ENCODE measurements around the gene DDX10.

Gene DDX10

DNA sequence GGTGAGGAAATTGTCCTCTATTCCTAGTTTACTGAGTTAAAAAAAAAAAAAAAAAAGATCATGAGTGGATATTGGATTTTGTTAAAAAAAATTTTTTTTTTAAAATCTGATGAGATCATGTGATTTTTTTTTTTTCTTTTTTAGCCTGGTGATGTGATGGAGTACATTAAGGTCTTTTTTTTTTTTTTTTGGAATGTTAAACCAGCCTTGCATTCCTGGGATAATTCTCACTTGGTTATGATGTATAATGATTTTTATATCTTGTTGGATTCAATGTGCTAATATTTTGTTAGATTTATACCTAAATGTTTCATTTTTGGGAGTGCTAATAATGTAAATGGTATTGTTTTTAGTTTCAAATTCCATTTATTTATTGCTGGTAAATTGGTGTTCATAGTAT is 43.3 kb downstream of the DDX10 start:
- Histone ChIP-seq H3K36me3 (replicated peaks) (peaks cover 29% of the 10 kb centered on the region), H3K9me3 (no peaks in the 10 kb centered on the region), H3K4me1 (peaks cover 27% of the 10 kb centered on the region), H3K27me3 (ENCODE audit: low read depth) (no peaks in the 10 kb centered on the region), H3K4me3 (no peak overlapping the region)
- in situ Hi-C loops (cut with MboI; ENCODE audit: low sequenced_read_pairs): loop anchor here (25.0 kb wide), 1 partner anchor 329 kb away; no protein-coding TSS in a partner anchor
- DNase-seq (ENCODE audit: low spot score in 2 of 2): no peak

DNA sequence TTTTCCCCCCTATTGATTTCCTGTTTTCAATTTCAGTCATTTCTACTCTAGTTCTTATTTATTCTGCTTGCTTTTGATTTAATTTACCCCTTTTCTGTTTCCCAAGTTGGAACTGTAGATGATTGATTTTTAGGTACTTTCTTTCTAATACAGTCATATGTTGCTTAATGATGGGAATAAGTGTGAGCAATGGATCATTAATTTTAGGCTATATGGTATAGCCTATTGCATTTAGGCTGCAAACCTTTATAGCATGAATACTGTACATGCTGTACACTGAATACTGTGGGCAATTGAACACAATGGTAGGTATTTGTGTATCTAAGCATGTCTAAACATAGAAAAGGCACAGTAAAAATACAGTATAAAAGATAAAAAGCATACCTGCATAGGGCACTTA is 44.9 kb downstream of the DDX10 start:
- H3K9me3 ChIP-seq: no peaks in the 10 kb centered on the region
- in situ Hi-C loops (cut with MboI; ENCODE audit: low sequenced_read_pairs): loop anchor here (25.0 kb wide), 1 partner anchor 328 kb away; no protein-coding TSS in a partner anchor
- DNase-seq (ENCODE audit: low spot score in 2 of 2): no peak
- no peak overlapping the region for H3K4me3 ChIP-seq
- peaks cover 20% of the 10 kb centered on the region for H3K4me1 ChIP-seq
- H3K27me3 ChIP-seq (ENCODE audit: low read depth): no peaks in the 10 kb centered on the region
- H3K36me3 ChIP-seq (replicated peaks): peaks cover 29% of the 10 kb centered on the region

DNA sequence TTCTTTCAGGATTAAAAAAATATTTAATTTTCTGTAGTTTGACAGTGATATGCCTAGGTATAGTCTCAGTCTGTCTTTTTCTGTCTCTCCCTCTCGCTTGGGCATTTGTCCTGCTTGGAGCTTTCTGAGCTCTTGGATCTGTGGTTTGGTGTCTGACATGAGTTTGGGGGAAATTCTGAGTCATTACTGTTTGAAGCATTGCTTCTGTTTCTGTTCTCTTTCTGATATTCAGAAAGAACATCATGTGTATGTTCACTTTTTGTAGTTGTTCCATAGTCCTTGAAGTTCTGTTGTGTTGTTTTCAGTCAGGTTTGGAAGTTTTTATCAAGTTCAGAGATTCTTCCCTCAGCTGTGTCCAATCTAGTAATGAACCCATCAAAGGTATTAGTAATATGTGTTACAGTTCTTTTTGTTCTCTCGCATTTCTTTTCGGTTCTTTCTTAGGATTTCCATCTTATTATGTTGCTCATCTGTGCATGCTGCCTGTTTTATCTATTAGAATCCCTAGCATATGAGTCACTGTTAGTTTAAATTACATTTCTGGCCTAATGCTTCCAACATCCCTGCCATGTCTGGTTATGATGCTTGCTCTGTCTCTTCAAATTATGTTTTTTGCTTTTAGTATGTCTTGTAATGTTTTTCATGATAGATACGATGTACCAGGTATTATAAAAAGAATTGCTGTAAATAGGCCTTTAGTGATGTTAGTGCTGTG is 48.4 kb downstream of the DDX10 start:
- no peaks in the 10 kb centered on the region for H3K4me1 ChIP-seq
- no peak for DNase-seq (ENCODE audit: low spot score in 2 of 2)
- in situ Hi-C loops (cut with MboI; ENCODE audit: low sequenced_read_pairs): loop anchor here (25.0 kb wide), 1 partner anchor 324 kb away; no protein-coding TSS in a partner anchor
- H3K9me3 ChIP-seq: no peaks in the 10 kb centered on the region
- H3K36me3 ChIP-seq (replicated peaks): peaks cover 16% of the 10 kb centered on the region
- H3K4me3 ChIP-seq: no peak overlapping the region
- H3K27me3 ChIP-seq (ENCODE audit: low read depth): no peaks in the 10 kb centered on the region

DNA sequence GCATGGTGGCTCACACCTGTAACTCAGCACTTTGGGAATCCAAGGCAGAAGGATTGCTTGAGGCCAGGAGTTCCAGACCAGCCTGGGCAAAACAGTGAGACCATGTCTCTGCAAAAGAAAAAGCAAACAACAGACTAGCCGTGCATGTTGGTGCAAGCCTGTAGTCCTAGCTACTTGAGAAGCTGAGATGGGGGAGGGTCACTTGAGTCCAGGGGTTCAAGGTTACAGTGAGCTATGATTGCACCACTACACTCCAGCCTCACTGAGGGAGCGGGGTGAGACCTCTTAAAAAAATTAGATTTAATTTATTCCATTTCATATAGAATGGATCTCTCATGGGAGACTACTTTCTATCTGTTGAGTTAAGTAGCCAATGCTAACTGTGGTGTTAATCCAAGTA is 50.4 kb downstream of the DDX10 start:
- DNase-seq (ENCODE audit: low spot score in 2 of 2): no peak
- in situ Hi-C loops (cut with MboI; ENCODE audit: low sequenced_read_pairs): loop anchor here (25.0 kb wide), 1 partner anchor 322 kb away; no protein-coding TSS in a partner anchor
- Histone ChIP-seq H3K27me3 (ENCODE audit: low read depth) (no peaks in the 10 kb centered on the region), H3K4me3 (no peak overlapping the region), H3K4me1 (no peaks in the 10 kb centered on the region), H3K9me3 (no peaks in the 10 kb centered on the region), H3K36me3 (replicated peaks) (peaks cover 9% of the 10 kb centered on the region; the same call in 1 of the 2 replicates)

DNA sequence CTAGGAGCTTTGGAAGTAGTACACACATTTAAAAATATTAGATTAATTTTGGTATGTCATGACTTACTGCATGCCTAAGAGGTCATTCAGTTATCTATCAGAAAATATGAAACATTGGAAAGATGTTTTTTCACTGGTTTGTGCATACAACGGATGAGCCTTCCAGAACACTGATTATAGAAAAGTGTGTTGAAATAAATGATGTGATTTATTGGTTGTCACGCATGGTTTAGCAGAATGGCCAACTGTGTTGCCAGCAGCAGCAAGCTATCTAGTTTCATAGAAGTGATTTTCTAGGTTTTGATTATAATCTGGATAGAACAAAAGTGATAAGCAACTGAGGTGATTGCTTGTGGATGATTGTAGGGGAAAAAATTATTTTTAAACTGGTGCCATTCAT is 53.6 kb downstream of the DDX10 start:
- in situ Hi-C loops (cut with MboI; ENCODE audit: low sequenced_read_pairs): loop anchor here (25.0 kb wide), 1 partner anchor 319 kb away; no protein-coding TSS in a partner anchor
- H3K36me3 ChIP-seq (replicated peaks): peaks cover 23% of the 10 kb centered on the region

DNA sequence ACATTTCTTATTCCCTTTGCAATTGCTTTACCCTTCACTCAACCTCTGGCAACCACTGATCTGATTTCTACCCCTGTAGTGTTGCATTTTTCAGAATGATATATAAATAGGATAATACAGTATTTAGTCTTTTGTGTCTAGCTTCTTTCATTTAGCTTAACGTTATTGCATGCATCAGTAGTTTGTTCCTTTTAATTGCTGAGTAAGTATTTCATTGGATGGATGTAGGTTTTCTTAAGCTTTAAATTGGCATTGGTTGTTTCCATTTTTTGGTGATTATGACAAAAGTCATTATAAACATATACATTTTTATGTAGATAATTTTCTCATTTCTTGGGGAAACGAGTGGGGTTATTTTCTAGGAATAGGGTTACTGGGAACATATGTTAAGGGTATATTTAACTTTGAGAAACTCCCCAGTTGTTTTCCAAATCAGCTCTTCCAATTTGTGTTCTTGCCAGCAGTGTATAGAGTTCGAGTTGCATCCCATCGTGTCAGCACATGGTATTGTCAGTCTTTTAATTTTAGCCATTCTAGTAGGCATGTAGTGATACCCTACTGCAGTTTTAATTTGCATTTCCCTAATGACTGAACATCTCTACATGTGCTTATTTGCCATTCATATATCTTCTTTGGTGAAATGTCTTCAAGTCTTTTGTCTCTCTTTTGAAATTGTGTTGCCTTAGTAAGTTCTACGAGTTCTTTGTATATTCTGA is 60.3 kb downstream of the DDX10 start:
- Histone ChIP-seq H3K4me1 (no peaks in the 10 kb centered on the region), H3K27me3 (ENCODE audit: low read depth) (no peaks in the 10 kb centered on the region), H3K4me3 (no peak overlapping the region), H3K9me3 (no peaks in the 10 kb centered on the region), H3K36me3 (replicated peaks) (peaks cover 19% of the 10 kb centered on the region)
- in situ Hi-C loops (cut with MboI; ENCODE audit: low sequenced_read_pairs): loop anchor here (25.0 kb wide), 1 partner anchor 312 kb away; no protein-coding TSS in a partner anchor
- DNase-seq (ENCODE audit: low spot score in 2 of 2): no peak

More for the DNA sequence above, 53.6 kb downstream of the DDX10 start:
- Histone ChIP-seq H3K9me3 (no peaks in the 10 kb centered on the region), H3K27me3 (ENCODE audit: low read depth) (no peaks in the 10 kb centered on the region), H3K4me3 (no peak overlapping the region), H3K4me1 (no peaks in the 10 kb centered on the region)
- DNase-seq (ENCODE audit: low spot score in 2 of 2): no peak

DNA sequence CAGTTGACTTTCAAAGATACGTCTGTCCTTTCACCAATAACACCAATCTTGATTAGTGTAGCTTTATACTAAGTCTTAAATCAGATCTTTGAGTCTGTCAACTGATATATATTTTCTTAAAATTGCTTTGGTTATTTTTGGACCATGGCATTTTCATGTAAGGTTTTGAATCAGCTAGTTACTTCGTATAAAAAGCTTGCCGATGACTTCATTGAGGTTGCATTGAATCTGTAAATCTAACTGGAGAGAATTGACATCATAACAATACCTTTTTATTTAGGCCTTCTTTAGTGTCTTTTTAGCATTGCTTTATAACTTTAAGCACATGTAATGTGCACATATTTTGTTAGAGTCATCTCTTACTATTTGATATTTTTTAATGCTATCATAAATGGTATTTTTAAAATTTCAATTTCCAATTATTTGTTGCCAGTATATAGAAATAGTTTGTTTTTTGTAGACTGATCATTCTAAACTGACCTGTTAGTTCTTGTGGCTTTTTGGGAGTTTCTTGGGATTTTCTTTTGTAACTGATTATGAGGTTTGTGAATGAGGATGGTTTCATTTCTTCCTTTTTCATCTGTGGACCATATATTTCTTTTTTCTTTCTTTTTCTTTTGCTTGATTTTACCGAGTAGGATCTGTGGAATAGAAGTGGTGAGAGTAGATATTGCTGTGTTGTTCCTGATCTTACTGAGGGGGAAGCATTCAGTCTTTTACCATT is 61.4 kb downstream of the DDX10 start:
- no peak for DNase-seq (ENCODE audit: low spot score in 2 of 2)
- Histone ChIP-seq H3K9me3 (no peaks in the 10 kb centered on the region), H3K4me3 (no peak overlapping the region), H3K4me1 (no peaks in the 10 kb centered on the region), H3K27me3 (ENCODE audit: low read depth) (no peaks in the 10 kb centered on the region), H3K36me3 (replicated peaks) (peaks cover 17% of the 10 kb centered on the region)
- in situ Hi-C loops (cut with MboI; ENCODE audit: low sequenced_read_pairs): no loop called here

DNA sequence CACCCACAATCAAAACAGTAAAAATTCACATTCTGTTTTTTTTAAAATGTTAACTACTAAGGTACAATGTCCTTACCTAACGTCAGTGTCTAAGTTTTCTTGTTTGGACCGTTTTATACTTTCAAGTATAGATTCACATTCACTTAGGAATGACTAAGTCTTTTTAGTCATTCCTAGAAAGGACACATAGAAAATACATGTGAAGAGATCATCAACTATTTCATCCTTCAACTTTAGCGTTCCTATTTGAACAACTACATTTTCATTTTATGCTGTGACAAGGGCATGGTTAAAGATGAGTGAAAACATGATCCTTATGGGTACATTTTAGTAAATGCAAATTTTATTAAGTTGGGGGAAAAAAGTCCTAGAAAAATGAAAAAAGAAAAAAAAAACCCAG is 62.8 kb downstream of the DDX10 start:
- peaks cover 7% of the 10 kb centered on the region for H3K36me3 ChIP-seq (replicated peaks)
- H3K4me3 ChIP-seq: no peak overlapping the region
- H3K4me1 ChIP-seq: no peaks in the 10 kb centered on the region; the same call in 1 of the 2 replicates
- in situ Hi-C loops (cut with MboI; ENCODE audit: low sequenced_read_pairs): no loop called here
- H3K9me3 ChIP-seq: no peaks in the 10 kb centered on the region
- no peak for DNase-seq (ENCODE audit: low spot score in 2 of 2)
- H3K27me3 ChIP-seq (ENCODE audit: low read depth): no peaks in the 10 kb centered on the region

DNA sequence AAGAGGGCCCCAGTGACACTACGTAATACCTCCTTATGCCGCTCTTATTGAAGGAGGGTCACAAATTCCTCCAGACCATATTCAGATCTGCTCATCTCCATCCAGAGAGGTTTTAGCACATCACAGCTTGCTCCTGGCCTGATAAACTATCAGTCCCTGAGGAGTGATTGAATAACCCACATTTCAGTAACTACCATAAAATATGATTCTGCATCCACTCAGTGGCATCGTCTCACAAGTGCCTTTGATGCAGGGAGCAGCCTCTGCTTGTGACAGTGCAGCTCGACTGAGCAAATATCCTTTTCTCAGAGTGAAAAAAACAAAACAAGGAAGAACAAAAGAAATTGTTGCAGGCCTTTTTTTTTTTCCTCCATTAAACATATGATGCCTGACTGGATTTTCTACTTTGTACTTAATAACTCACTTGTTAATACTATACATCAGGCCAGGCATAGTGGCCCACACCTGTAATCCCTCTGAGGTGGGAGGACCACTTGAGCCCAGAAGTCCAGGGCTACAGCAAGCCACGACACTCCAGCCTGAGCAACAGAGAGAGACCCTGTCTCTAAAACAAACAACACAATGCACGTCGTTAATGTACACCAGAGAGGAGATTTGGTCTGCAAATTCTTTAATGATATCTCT is 64.5 kb downstream of the DDX10 start:
- in situ Hi-C loops (cut with MboI; ENCODE audit: low sequenced_read_pairs): no loop called here
- no peak for DNase-seq (ENCODE audit: low spot score in 2 of 2)
- no peaks in the 10 kb centered on the region for H3K9me3 ChIP-seq
- no peaks in the 10 kb centered on the region; the same call in 1 of the 2 replicates for H3K4me1 ChIP-seq
- no peak overlapping the region for H3K4me3 ChIP-seq
- no peaks in the 10 kb centered on the region for H3K27me3 ChIP-seq (ENCODE audit: low read depth)
- no peaks in the 10 kb centered on the region; the same call in 1 of the 2 replicates for H3K36me3 ChIP-seq (replicated peaks)

DNA sequence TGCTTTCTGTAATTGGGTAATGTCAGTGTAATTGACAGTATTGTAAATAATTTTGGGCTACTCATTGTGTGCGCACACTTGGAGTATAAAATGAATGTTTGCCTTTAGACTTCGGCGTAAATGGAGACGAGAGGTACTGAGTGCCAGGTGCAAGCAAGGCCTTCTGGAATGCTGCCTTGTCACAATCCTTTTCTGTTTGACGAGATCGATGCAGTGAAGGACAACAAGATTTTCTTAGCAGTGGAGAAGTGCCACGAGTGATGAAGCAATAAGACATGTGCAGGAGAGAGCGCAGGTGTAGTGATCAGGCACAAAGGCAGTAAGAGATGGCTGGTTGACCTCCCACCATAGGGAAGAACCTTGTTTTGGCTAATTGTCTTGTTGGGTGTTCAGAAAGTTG is 67.5 kb downstream of the DDX10 start:
- H3K4me1 ChIP-seq: peaks cover 4% of the 10 kb centered on the region

DNA sequence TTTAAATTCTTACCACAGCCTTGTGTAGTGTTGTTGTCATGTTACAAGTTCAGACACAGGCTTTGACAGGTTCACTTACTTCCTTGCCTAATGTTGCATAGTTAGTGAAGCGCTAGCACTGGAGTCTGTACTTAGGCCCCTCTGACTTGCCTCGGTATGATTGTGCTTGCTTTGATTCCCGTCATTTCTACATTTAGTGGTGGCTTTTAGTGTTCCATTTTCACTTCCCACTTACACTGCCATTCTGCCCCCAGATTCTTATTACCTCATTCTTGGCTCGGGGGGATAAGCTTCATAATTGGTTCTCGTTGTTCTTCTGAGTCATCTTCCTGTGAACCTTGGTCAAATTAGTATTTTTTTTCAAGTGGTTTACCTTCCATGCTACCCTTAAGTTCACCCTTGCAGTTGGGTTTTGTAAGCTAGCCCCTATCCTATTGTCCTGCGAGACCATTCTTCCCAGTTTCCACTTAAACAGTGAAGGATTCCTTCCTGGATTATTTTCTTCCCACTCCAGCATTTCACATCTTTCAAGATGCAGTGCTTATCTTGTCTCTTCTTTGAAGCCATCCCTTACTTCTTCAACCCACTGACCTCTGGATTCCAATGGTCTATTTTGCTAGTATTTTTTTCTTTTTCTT is 68.7 kb downstream of the DDX10 start:
- no peak for DNase-seq (ENCODE audit: low spot score in 2 of 2)
- Histone ChIP-seq H3K27me3 (ENCODE audit: low read depth) (no peaks in the 10 kb centered on the region), H3K36me3 (replicated peaks) (no peaks in the 10 kb centered on the region), H3K4me1 (peaks cover 4% of the 10 kb centered on the region), H3K4me3 (no peak overlapping the region), H3K9me3 (no peaks in the 10 kb centered on the region)
- in situ Hi-C loops (cut with MboI; ENCODE audit: low sequenced_read_pairs): no loop called here

More for the DNA sequence above, 67.5 kb downstream of the DDX10 start:
- Histone ChIP-seq H3K9me3 (no peaks in the 10 kb centered on the region), H3K36me3 (replicated peaks) (no peaks in the 10 kb centered on the region), H3K4me3 (no peak overlapping the region), H3K27me3 (ENCODE audit: low read depth) (no peaks in the 10 kb centered on the region)
- in situ Hi-C loops (cut with MboI; ENCODE audit: low sequenced_read_pairs): no loop called here
- DNase-seq (ENCODE audit: low spot score in 2 of 2): no peak

DNA sequence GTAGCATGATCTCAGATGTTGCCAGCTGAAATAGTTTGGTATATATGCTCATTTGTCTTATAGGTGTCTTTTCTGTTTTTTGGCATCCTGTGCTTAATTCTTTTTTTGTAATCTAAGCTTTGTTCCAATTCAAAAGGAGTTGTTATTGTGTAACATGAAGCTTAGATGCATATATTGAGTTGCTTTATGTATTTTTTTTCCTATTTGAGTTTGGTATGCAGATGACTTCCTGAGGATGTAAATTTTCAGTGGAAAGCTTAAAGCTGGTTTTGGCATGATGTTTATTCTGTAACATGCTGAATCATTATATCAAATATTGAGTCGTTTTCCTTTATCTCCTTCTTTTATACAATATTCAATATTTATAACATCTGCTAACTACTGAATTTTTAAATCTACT is 69.4 kb downstream of the DDX10 start:
- H3K27me3 ChIP-seq (ENCODE audit: low read depth): no peaks in the 10 kb centered on the region
- H3K36me3 ChIP-seq (replicated peaks): no peaks in the 10 kb centered on the region
- peaks cover 4% of the 10 kb centered on the region for H3K4me1 ChIP-seq
- no peak for DNase-seq (ENCODE audit: low spot score in 2 of 2)
- H3K9me3 ChIP-seq: no peaks in the 10 kb centered on the region
- H3K4me3 ChIP-seq: no peak overlapping the region
- in situ Hi-C loops (cut with MboI; ENCODE audit: low sequenced_read_pairs): no loop called here
